ENCODE data around the gene PVALB.

PVALB gene

GRCh38 chr22:36816636-36817524, at the start of gene PVALB:
Gene PVALB (minus strand): TSS chr22:36817035. CDS start chr22:36817005, 30 bp downstream.
- in situ Hi-C loops (cut with MboI; ENCODE audit: low sequenced_read_pairs): no loop called here

GRCh38 chr22:36865346-36865745, 48.5 kb upstream of the PVALB start:
- in situ Hi-C loops (cut with MboI; ENCODE audit: low sequenced_read_pairs): no loop called here

DNA sequence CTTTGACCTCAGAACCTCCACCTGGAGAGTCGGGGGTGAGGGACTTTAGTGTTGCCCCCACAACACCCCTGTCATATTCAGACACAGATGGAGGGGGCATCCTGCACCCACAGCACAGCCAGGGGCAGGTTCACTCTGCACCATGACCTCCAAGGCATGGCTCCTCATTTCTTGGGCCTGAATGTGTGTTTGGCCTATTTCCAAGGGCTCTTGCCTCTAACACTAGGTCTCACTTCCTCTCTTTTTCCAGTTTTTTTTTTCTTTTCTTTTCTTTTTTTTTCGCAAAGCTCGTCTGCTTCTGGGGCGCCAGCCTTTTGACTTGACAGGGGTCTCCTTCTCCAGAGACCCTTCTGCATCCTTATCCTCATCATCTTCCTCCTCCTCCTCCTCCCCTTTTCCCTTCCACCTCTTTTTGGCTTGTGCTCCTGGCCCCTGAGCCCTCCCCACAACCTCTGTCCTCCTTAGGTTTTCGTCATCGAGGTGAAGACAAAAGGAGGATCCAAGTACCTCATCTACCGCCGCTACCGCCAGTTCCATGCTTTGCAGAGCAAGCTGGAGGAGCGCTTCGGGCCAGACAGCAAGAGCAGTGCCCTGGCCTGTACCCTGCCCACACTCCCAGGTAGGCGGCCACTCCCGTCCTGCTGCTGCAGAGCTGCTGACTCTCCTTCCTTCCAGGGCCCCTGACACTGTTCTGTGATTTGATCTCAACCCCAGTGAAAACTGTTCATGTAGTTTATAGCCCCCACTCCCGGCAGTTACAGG, 47.8 kb upstream of the PVALB start:
- in situ Hi-C loops (cut with MboI; ENCODE audit: low sequenced_read_pairs): no loop called here

GRCh38 chr22:36863979-36864378, 47.1 kb upstream of the PVALB start:
- in situ Hi-C loops (cut with MboI; ENCODE audit: low sequenced_read_pairs): no loop called here

DNA sequence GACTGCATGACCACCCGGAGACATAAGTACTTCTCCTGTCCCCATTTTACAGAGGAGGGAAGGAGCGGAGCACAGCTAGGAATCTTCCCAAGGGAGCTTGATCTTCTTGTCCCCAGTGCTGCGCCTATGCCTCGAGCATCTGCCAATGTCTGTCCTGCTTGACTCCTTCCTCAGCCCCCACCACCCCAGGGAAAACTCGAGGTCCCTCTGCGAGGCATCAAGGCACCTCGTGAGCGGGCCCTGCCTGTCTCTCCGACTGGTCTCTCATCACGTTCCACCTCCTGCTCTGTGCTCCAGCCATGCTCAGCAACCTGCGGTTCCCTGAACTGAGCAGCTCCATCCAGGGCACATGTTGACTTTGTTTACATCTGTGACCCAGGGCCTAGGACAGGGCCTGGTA, 46.4 kb upstream of the PVALB start:
- in situ Hi-C loops (cut with MboI; ENCODE audit: low sequenced_read_pairs): no loop called here

- in situ Hi-C loops (cut with MboI; ENCODE audit: low sequenced_read_pairs): no loop called here
Observed at GRCh38 chr22:36862251-36863242, 45.7 kb upstream of the PVALB start.

DNA sequence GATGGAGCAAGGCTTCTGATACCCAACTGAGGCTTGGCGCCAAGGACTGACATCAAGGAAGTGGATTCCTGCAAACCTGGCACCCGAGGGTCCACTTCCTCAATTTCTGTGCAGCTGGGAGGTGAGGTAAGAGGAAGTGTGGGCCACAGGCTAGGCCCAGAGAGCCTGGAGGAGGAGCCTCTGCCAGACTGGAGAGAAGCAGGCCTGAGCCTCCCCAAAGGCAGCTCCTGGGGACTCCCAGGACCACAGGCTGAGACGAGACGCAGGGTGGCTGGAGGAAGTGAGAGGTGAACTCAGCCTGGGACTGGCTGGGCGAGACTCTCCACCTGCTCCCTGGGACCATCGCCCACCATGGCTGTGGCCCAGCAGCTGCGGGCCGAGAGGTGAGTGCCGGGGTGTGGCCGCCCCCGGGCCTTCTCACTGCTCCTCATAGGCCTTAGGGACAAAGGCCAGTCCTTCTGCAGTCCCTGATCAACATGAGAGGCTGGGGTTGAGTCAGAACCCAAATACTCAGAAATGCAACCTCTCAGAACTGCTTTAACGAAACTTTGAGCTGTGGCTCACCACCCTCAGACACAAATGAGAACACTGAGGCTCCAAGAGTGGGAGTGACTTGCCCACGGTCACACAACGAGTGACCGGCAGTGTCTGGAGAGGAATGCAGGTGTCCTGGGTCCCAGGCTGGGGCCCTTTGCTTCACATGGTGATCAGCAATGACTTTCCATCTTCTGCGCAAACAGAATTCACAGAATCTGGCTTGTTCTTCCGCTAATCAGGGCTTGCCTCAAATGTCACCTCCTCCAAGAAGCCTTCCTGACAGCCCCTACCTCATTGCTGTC, 44.2 kb upstream of the PVALB start, which contains the start of gene NCF4:
TSS of gene NCF4 (plus strand) at position 186 of the 839 bp plus-strand sequence. CDS start at position 352, 166 bp downstream.
- in situ Hi-C loops (cut with MboI; ENCODE audit: low sequenced_read_pairs): no loop called here

GRCh38 chr22:36860438-36860820, 43.6 kb upstream of the PVALB start:
- in situ Hi-C loops (cut with MboI; ENCODE audit: low sequenced_read_pairs): no loop called here

GRCh38 chr22:36860017-36860416, 43.2 kb upstream of the PVALB start:
- in situ Hi-C loops (cut with MboI; ENCODE audit: low sequenced_read_pairs): no loop called here

GRCh38 chr22:36858966-36859365, 42.1 kb upstream of the PVALB start:
- in situ Hi-C loops (cut with MboI; ENCODE audit: low sequenced_read_pairs): no loop called here

DNA sequence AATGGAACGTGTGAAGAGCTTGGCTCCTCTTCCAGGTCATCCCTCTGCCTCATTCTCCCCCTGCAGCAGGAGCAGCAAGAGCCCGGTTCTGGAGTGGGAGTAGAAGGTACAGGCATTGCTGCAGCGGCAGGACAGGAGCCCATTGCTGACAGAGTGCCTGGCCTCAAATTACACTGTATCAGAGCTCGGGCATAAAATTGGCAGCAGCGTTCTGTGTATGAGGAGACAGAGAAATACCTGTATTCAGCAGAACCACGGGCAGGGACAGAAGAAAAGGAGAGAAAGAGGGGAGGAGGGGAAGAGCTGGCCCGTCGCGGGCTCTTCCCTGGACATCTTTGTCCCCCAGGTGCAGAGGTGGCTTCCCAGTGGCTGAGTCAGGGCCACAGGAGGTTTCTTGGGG, 41.3 kb upstream of the PVALB start:
- in situ Hi-C loops (cut with MboI; ENCODE audit: low sequenced_read_pairs): no loop called here

DNA sequence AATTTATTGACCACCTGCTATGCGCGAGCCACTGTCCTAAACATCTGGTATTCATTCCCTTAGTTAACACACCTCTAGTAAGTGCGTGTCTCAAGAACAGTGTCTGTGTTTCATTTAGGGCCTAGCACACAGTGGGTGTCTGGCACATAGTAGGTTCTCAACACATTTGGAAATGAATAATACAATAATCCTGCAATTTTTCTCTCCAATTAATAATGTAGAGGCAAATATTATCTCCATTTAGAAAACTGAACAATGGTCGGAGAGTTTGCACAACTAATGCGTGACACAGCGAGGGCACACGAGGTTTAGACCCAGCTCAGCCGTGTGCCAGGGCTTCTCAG, 39.9 kb upstream of the PVALB start:
- in situ Hi-C loops (cut with MboI; ENCODE audit: low sequenced_read_pairs): no loop called here

GRCh38 chr22:36856121-36856791, 39.4 kb upstream of the PVALB start:
- in situ Hi-C loops (cut with MboI; ENCODE audit: low sequenced_read_pairs): no loop called here

- in situ Hi-C loops (cut with MboI; ENCODE audit: low sequenced_read_pairs): no loop called here
Observed at GRCh38 chr22:36855478-36855877, 38.6 kb upstream of the PVALB start.

- in situ Hi-C loops (cut with MboI; ENCODE audit: low sequenced_read_pairs): no loop called here
Observed at GRCh38 chr22:36853407-36854099, 36.7 kb upstream of the PVALB start.

GRCh38 chr22:36852056-36852973, 35.5 kb upstream of the PVALB start:
- in situ Hi-C loops (cut with MboI; ENCODE audit: low sequenced_read_pairs): no loop called here

DNA sequence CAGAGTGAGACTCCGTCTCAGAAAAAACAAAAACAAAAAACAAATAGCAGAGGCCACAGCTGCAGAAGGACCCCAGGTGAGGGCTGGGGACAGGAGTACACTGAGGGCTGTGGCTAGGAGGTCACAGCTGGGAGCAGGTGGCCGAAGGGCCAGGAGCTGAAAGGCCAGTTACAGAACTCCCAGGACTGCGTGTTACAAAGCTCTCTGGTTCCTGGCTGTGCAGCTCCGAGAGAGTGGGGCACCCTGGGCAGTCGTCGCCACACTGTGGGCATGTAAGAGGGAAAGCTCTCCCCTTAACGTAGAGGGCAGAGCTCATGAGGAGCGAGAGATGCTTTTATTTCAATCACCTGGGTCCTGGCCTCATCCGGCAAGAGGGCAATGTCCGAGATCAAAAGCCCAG, 33.8 kb upstream of the PVALB start:
- in situ Hi-C loops (cut with MboI; ENCODE audit: low sequenced_read_pairs): no loop called here

DNA sequence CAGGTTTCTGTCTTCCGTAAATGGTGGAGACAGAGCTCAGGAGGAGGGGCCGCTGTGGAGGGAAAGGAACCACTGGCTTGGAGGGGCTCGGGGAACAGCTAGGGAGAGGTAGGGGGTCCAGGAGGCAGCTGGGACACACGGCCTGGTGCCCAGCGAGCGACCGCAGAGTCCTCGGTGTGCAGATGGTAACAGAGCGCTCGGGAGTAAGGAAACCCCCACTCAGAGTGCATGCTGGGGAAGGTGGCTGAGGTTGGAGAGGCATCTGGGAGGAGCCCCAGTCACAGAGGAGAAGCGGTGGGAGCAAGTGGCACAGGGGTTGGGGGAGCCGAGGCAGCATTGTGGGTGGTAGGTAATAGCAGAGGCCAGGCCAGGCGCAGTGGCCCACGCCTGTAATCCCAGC, 33.2 kb upstream of the PVALB start:
- in situ Hi-C loops (cut with MboI; ENCODE audit: low sequenced_read_pairs): no loop called here

All from hTERT RPE-1 (cell line).